H54 (cell line): Measurements from ENCODE around the gene PRELID1.
"Not testable (repeated sequence)": the region's sequence is repeated elsewhere in the genome, so short reads cannot be mapped to it uniquely, and the experiment has no call there.

Experiments used
- DNase-seq: peaks from one replicate; pipeline ENCODE4 v3.0.0; 2011; ENCODE audit warnings: low spot score, mixed read lengths; ENCODE audit not compliant: insufficient read length
- FAIRE-seq: peaks from 3 replicates; lab custom pipeline; 2011; peaks lifted over from hg19 to GRCh38; lab: Jason Lieb, UNC
- POLR2A ChIP-seq: IDR thresholded peaks from 2 replicates; pipeline ENCODE4 v1.6.1; 2011; ENCODE audit warnings: low read depth, mild to moderate bottlenecking, low read length

The PRELID1 gene

DNA sequence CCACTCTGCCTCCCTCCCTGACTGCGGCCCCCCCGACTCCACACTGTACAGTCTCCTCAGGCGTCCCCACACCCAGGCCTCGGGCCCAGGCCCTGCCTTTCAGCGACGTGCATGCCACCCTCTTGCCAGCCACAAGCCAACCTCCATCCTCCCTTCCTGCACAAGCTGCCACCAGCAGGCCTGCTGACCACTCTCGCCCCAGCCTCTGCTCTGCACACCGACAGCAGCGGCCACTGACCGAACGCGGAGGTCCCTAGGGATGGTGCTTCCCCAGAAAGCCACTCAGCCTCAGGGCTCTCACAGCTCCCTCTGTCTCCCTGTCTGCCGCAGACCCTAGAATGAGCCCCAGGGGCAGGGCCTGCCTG lies 29.3 kb downstream of the PRELID1 start:
- DNase-seq, result no peak
- no peak for TF ChIP-seq POLR2A
- no peak for FAIRE-seq

DNA sequence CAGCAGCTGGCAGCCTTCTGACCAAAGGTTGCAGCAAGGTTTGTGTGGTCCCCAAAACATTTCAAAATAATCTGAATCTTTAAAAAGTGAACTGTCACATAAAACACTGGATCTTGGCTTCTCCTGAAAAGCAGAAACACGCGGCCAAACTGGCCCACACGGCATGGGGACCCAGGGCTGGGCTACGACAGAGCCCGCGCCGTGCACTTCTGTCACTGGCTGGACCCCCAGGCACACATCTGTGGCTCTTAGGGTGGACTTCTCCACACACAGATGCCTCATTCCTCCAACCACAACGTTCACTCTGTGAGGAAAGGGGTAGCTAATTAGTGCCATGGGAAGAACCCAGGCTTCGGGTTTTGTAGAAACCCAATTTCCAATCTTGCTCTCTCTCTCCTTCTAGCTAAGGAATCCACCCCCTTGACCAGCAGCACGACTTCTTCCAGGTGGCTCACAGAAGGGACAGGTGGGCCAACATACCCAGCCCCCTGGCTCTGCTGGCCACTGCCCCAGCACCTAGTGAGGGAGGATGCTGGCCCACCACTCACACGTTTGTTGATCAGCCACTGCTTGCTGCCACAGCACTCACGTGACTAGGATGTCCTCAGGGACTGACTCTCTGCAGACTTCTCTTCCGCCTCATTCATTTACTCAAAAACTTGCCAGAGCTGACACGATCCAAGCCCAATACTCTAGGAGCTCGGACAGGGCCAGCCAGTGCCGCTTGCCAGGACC lies 30.0 kb downstream of the PRELID1 start:
- TF ChIP-seq POLR2A, result no peak
- FAIRE-seq (no peak), DNase-seq (no peak)

DNA sequence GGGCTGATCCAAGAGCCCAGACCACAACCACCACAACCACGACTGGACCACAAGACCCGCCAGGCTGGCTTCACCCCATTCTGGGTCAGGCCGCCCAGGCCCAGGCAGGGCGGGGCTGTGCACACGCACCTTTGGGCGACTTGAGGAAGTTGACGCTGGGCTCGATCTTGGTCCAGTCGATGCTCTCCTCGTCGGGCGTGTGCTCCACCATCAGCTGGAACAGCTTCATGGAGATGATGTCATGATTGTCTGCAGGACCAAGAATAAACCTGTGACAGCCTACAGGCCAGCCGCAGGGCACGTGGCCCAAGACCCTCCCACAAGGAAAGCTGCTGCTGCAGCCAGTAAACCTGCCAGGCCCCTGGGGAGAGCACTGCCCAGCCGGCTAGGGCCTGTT lies 30.6 kb downstream of the PRELID1 start:
- TF ChIP-seq POLR2A, result no peak
- DNase-seq, result no peak
- no peak for FAIRE-seq

DNA sequence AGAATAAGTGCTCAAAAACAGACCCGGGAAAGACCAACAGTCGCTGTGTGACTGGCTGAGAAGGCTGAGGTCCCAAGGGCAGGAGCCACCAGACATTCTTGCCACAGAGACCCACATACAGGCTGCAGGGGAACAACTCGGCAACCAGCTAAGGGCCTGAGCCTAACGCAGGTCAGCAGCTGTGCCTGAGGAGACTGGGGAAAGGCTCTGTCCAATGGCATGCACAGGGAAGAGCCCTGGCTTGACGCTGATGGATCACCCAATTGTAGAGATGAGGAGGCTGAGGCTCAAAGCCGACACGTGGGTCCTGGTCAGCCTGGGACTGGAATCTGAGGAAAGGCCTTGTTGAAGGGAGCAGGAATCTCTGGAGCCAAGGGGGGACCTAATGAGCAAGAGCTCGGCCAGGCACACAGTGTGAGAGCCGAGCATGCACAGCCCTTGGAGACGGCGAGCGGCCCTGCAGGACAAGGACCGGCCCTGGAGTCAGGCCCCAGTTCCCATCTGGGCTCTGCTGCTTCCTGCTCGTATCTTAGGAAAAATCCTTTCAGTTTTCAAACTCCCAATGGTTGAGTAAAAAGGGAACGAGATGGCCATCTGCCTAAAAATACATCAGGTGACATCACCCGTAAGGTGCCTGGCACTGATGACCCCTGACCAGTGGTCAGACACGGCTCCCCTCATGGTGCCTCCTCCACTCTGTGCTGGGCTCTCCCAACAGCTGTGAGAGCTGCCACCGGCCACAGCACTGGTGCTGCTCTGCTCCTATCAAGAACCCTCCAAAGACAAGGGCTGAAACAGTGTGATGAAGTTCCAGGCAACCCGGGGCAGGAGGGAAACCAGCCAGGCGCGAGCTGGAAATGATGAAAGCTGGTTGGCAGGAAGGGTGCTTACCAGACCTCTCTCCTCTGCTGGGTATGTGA lies 31.4 kb downstream of the PRELID1 start:
- no peak for DNase-seq
- no peak for TF ChIP-seq POLR2A
- FAIRE-seq, result no peak

DNA sequence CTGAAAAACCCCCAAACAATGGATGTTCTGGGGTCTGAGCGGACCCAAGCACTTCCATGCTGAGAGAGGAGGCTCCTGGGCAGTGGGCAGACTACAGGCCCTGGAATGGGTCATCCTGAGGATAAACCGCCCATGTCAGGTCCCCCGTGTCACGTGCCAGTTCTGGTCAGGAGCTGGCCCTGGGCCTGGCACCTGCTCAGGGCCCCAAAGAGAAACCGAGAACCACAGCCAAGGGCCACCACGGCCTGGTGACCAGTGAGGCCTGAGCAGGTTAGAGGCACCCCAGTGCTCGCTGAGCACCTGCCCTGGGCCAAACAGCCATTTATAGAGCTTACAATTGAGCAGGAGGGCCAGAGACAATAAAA lies 32.1 kb downstream of the PRELID1 start:
- TF ChIP-seq POLR2A, result no peak
- no peak for DNase-seq

DNA sequence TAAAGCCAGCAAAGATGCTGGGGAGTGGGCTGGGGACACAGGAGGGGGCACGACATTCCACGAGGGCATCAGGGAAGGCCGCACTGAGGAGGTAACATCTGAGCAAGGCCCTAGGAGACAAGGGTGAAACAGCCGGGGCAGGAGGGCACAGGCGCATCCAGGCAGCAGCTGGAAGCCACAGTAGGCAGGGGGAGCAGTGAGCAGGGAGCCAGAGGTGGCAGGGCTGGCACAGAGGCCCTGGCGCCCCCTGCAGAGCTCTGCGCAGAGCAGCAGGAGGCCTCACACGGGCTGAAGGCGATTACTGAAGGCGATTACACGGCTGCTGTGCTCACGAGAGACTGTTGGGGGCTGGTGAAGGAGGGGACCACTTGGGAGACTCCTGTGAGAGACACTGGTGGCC lies 32.5 kb downstream of the PRELID1 start:
- FAIRE-seq (no peak), DNase-seq (peak; percentile 30)
- TF ChIP-seq POLR2A, result no peak

More for the DNA sequence above, 32.1 kb downstream of the PRELID1 start:
- no peak for FAIRE-seq

DNA sequence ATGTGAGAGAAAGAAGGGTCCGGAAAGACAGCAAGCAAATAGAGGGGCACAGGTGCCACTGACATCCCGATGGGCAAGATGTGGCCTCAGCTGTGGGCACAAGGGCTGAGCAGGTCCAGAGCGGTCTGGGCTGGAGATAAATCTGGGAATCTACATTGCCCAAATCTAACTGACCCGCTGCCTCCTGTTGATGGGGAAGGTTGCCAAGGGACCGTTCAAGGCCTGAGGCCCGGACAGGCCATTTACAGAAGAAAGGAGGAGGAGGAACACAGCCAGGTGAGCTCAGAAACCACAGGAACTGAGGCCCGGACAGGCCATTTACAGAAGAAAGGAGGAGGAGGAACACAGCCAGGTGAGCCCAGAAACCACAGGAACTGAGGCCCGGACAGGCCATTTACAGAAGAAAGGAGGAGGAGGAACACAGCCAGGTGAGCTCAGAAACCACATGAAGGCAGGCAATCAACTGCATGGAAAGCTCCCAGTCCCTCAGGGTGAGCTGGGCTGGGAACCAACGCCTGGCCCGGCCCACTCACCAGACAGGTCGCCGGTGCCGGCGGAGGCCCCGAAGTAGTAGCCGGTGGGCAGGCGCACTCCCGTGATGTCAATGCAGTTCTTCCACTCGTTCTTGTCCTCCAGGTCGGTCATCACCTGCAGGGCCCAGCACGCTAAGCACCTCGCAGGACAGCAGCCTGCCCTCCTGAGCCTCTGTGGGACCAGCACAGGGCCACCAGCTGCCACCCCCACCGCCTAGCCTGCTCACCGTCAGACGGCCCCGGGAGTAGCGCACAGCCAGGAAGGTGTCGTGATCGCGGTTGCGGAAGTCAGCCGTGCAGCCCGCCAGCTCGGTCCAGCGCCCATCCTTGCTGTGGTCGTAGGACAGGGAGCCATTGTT lies 33.2 kb downstream of the PRELID1 start:
- TF ChIP-seq POLR2A, result no peak
- no peak for FAIRE-seq
- DNase-seq, result no peak

DNA sequence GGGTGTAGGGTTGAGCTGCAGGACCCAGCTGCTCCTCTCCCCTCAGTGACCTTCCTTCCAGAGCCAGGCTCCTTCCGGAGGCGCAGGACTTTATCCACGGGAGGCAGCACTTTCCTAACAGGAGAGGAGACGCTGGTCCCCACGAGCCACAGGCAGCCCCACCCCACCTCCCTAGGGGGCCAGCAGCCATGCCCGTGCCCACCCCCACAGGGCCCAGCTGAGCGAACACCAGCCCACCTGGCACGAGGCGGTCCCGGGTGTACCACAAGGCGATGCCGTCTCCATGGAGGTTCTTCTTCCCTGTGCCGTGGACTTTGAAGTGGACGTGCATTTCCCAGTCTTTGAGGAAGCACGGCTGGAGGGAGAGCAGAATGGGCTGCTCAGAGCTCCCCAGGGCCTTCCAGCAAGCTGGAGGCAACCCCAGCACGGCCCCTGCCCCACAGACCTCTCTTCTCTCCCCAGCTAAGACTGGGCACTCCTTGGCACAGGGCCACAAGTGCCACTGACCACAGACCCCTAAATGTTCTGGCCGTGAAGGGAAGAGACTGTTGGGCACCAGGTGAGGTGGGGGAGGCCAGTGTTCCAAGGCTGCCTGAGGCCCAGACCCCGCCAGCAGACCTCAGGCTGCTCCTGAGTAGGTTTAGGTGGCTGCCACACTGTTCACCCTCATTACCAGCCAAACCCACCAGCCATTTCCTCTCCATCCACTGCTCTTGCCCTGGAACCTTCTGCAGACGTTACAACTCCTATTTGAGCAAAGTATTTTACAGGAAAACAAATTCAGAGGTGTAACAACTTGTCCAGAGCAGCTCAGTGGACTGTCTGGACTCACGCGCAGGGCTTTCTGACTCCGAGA lies 34.9 kb downstream of the PRELID1 start:
- no peak for DNase-seq
- FAIRE-seq, result no peak
- TF ChIP-seq POLR2A, result no peak

DNA sequence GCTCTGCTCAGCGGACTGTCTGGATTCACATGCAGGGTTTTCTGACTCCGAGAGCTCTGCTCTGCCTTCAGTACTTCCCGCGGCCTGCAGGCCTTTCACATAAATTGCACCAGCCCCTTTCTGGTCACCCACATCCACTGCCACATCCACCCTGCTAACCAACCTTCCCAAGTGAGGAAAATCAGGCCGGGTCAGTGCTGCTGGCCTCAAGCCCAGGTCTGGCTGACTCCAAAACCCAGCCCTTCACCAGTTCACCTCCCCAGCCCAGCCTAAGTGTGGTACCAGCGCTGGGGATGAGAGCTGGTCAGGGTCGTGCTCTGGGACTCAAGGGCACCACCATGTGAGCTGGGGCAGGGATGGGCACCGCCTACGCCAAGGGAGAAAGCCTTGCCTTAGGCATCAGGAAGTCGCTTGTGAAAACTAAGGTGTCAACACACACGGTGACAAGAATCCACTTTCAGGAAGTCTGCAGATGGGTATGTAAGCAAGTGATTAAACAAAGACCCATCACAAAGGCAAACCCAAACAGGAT lies 35.6 kb downstream of the PRELID1 start:
- TF ChIP-seq POLR2A, result no peak
- FAIRE-seq, result no peak
- DNase-seq, result no peak

DNA sequence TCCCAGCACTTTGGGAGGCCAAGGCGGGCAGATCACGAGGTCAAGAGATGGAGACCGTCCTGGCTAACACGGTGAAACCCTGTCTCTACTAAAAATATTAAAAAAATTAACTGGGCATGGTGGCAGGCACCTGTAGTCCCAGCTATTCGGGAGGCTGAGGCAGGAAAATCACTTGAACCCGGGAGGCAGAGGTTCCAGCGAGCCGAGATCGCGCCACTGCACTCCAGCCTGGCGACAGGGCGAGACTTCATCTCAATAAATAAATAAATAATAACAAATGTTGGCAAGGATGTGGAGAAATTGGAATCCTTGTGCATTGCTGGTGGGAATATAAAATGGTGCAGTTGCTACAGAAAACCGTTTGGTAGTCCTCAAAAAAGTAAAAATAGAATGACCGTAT lies 39.4 kb downstream of the PRELID1 start:
- DNase-seq, result not testable (repeated sequence)

DNA sequence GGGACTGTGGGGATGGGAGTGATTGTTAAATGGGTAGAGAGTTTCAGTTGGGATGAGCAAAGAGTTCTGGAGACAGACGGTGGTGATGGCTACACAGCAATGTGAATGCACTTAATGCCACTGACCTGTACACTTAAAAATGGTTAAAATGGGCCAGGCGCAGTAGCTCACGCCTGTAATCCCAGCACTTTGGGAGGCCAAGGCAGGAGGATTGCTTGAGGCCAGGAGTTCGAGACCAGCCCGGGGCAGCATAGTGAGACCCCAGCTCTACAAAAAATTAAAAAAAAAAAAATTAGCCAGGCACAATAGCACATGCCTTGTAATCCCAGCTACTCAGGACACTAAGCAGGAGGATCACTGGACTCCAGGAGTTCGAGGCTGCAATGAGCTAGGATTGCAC lies 40.2 kb downstream of the PRELID1 start:
- no peak for TF ChIP-seq POLR2A
- DNase-seq, result no peak

More for the DNA sequence above, 39.4 kb downstream of the PRELID1 start:
- not testable (repeated sequence) for FAIRE-seq

DNA sequence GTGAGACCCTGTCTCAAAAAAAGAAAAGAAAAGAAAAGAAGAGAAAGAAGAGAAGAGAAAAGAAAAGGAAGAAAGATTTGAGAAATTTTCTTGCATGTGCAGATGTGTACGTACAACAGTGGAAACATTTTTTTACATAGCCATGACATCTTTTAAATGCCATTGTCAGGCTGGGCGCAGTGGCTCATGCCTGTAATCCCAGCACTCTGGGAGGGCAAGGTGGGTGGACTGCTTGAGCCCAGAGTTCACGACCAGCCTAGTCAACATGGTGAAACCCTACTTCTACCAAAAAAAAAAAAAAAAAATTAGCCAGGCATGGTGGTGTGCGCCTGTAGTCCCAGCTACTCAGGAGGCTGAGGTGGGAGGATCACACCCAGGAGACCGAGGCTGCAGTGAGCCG lies 41.3 kb downstream of the PRELID1 start:
- no peak for FAIRE-seq
- no peak for TF ChIP-seq POLR2A
- DNase-seq, result no peak

More for the DNA sequence above, 40.2 kb downstream of the PRELID1 start:
- FAIRE-seq, result no peak

DNA sequence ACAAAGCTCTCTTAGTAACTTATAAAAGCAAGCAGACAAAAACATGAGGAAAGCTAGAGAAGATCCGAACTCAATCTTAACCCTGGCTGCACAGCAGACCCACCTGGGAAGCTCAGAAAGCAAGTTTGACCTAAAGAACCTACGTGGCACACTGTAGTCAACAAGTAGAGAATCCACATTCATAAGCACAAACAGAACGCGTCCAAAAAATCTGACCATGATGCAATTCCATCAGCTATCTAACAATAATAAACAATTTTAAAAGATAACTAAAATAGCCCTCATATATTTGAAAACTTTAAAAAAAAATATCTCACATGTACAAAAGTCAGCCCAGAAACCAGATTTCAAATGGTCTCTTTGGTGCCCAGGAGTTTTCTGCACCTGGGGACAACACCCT lies 43.2 kb downstream of the PRELID1 start:
- FAIRE-seq, result no peak
- TF ChIP-seq POLR2A, result no peak
- DNase-seq, result no peak
